K562 (cell line): ENCODE results near the gene PILRA. TPM values are rescaled to one million over a fixed set of nuclear protein-coding genes. Genes with fewer than 3 reads are reported as not detected.
A peak's percentile ranks its signal among the peaks of the same experiment; 100 is the strongest.

ENCODE experiments used
- ATAC-seq: fragments of 200-7000 bp; cut with Tn5 transposase; 3 replicates; pipeline ENCODE4 v1.9.1; 2020; ENCODE audit warnings: moderate library complexity
- BruUV-seq: library from RNA; stranded (reverse); fragments of 400-500 nt; replicated peaks from 2 replicates; lab custom pipeline; 2021; lab: Mats Ljungman, UMichigan
- CTCF ChIA-PET: fragments of 300-600 bp; formaldehyde crosslinking; extraction: SDS; loops from one replicate; lab custom pipeline; 2021; ENCODE audit warnings: low intra/inter-chr PET ratio; lab: Yijun Ruan, JAX
- POLR2A ChIA-PET: fragments of 300-600, 350-650 bp; sonication (Branson Sonifier 250); formaldehyde crosslinking; extraction: SDS; loops from one replicate; lab custom pipeline; 2021; ENCODE audit warnings: antibody characterized with exemption, inconsistent platforms; lab: Yijun Ruan, JAX
- DNase-seq, 4 experiments: peaks; one replicate each; pipeline versions ENCODE4 v3.0.0 to v3.0.0-alpha.2; 2011 to 2018; ENCODE audit warnings: low spot score in 3 of 4, mixed read lengths in 3 of 4; ENCODE audit errors: extremely low read depth in 1 of 4
- FAIRE-seq: peaks from 2 replicates; lab custom pipeline; 2011; peaks lifted over from hg19 to GRCh38; lab: Jason Lieb, UNC
- H2AFZ ChIP-seq: 2 replicates; pipeline ENCODE4 v1.6.0; 2011; ENCODE audit warnings: low read depth, low read length, control low read depth, inconsistent platforms
- H3K27ac ChIP-seq: fragments of 200-600 bp; 3 replicates; pipeline ENCODE4 v1.8.0; 2011; ENCODE audit warnings: low read depth, mild to moderate bottlenecking, control low read depth, inconsistent platforms, low read length, moderate library complexity, mixed read lengths; ENCODE audit errors: extremely low read depth
- H3K27me3 ChIP-seq, 2 experiments: fragments of 300-600 bp in 1 of 2; 2 replicates in 1 of 2; 3 replicates in 1 of 2; pipeline versions ENCODE4 v1.6.0 to v1.8.0; 2011; ENCODE audit warnings: inconsistent platforms in 2 of 2, low read length in 2 of 2, mild to moderate bottlenecking in 1 of 2, mixed read lengths in 1 of 2, moderate library complexity in 1 of 2; ENCODE audit not compliant: control insufficient read depth in 2 of 2, insufficient read depth in 2 of 2
- H3K36me3 ChIP-seq: fragments of 300-600 bp; 3 replicates; pipeline ENCODE4 v1.8.0; 2011; ENCODE audit warnings: mild to moderate bottlenecking, low read length, inconsistent platforms; ENCODE audit not compliant: control insufficient read depth, insufficient read depth
- H3K4me1 ChIP-seq, 2 experiments: fragments of 200-600 bp in 1 of 2; replicated peaks in 1 of 2; 2 replicates in 1 of 2; 3 replicates in 1 of 2; pipeline versions ENCODE4 v1.5.1 to v1.8.0; 2011; ENCODE audit warnings: inconsistent platforms in 2 of 2, low read length in 2 of 2, mild to moderate bottlenecking in 1 of 2, mixed read lengths in 1 of 2, moderate library complexity in 1 of 2; ENCODE audit not compliant: control insufficient read depth in 2 of 2, insufficient read depth in 2 of 2
- H3K4me2 ChIP-seq: 2 replicates; pipeline ENCODE4 v1.6.1; 2011; ENCODE audit warnings: low read length, control low read depth, inconsistent platforms, mixed read lengths; ENCODE audit not compliant: insufficient read depth
- H3K4me3 ChIP-seq: fragments of 200-600 bp; sonication (generic), shearing (Covaris generic); 2 replicates; pipeline ENCODE4 v1.5.1; 2016; ENCODE audit warnings: control low read depth, inconsistent platforms
- H3K79me2 ChIP-seq: fragments of 200-600 bp; 3 replicates; pipeline ENCODE4 v1.8.0; 2011; ENCODE audit warnings: low read length, inconsistent platforms; ENCODE audit not compliant: control insufficient read depth, insufficient read depth
- H3K9ac ChIP-seq, 2 experiments: 2 replicates each; pipeline versions ENCODE4 v1.6.0 to v1.6.1; 2011; ENCODE audit warnings: low read depth in 2 of 2, low read length in 2 of 2, control low read depth in 1 of 2, inconsistent platforms in 1 of 2, mild to moderate bottlenecking in 1 of 2, mixed read lengths in 1 of 2; ENCODE audit not compliant: insufficient read depth in 1 of 2
- H3K9me1 ChIP-seq: one replicate; pipeline ENCODE4 v1.6.0; 2011; ENCODE audit warnings: inconsistent platforms, mild to moderate bottlenecking, low read length, moderate library complexity; ENCODE audit not compliant: control insufficient read depth, insufficient read depth
- H3K9me3 ChIP-seq: replicated peaks from 2 replicates; pipeline ENCODE4 v1.5.1; 2011; ENCODE audit warnings: low read depth, low read length, inconsistent platforms; ENCODE audit not compliant: control insufficient read depth, insufficient read depth
- H4K20me1 ChIP-seq: replicated peaks from 2 replicates; pipeline ENCODE4 v1.6.1; 2011; ENCODE audit warnings: low read length, inconsistent platforms, mixed read lengths; ENCODE audit not compliant: control insufficient read depth, insufficient read depth
- CTCFL ChIP-seq: IDR thresholded peaks from 2 replicates; pipeline ENCODE4 v1.6.1; 2011; ENCODE audit warnings: borderline replicate concordance, low read depth, mild to moderate bottlenecking, moderate library complexity, low read length; ENCODE audit not compliant: insufficient read depth, poor library complexity, severe bottlenecking
- ESRRA ChIP-seq: fragments of 450-650 bp; IDR thresholded peaks from 2 replicates; pipeline ENCODE4 v1.6.1; 2014; ENCODE audit warnings: low read depth, mild to moderate bottlenecking, moderate library complexity, borderline replicate concordance
- GABPB1 ChIP-seq: sonication (generic); formaldehyde crosslinking; IDR thresholded peaks from 2 replicates; pipeline ENCODE4 v1.8.0; 2022; ENCODE audit warnings: mild to moderate bottlenecking, missing genetic modification reagents
- POLR2AphosphoS5 ChIP-seq: IDR thresholded peaks from 2 replicates; pipeline ENCODE4 v1.6.1; 2011; ENCODE audit warnings: mild to moderate bottlenecking, low read depth, low read length, moderate library complexity; ENCODE audit not compliant: control insufficient read depth, insufficient read depth
- TEAD2 ChIP-seq: fragments of 450-650 bp; IDR thresholded peaks from 2 replicates; pipeline ENCODE4 v1.6.1; 2016; ENCODE audit warnings: missing genetic modification characterization, control low read depth, missing compliant biosample characterization
- ZBTB7A ChIP-seq: IDR thresholded peaks from 2 replicates; pipeline ENCODE4 v1.6.1; 2011; ENCODE audit warnings: low read depth, mild to moderate bottlenecking, low read length, moderate library complexity, borderline replicate concordance; ENCODE audit not compliant: control insufficient read depth
- WGBS: fragments of 100-300 bp; shearing (Covaris generic); methylation state at CpG from one replicate; pipeline ENCODE4 v1.1.6; 2016; ENCODE audit warnings: low coverage, mixed read lengths; ENCODE audit not compliant: insufficient coverage; ENCODE audit errors: missing lambda C conversion rate; 5-methylcytosine and 5-hydroxymethylcytosine counted together
- in situ Hi-C: fragments of 300-500 bp; cut with MboI; formaldehyde crosslinking; loops from 4 replicates; pipeline ENCODE4 v1.15.0; 2018; ENCODE audit warnings: inconsistent platforms, mixed read lengths
- intact Hi-C: fragments of 100-400 bp; cut with micrococcal nuclease; formaldehyde crosslinking; loops from 2 replicates; pipeline ENCODE4 v1.14.2; 2022
- polyA plus RNA-seq, 8 experiments: library from polyadenylated mRNA; depleted of rRNA in 4 of 8; stranded (reverse) in 5 of 8; unstranded in 3 of 8; fragments of >200 nt; fragmentation: Nextera tagmentation in 2 of 8; fragmentation: Illumina TruSeq in 1 of 8; extraction: Ambion mirVana in 2 of 8; extraction: Trizol in 1 of 8; gene quantifications; 2 replicates each; pipeline versions ENCODE4 v1.2.1 to v1.2.3, GENCODE V29; 2011 to 2014; ENCODE audit warnings: inconsistent platforms in 1 of 8, missing spikeins in 1 of 8
- total RNA-seq, 7 experiments: library from RNA; depleted of rRNA in 6 of 7; stranded (reverse); fragments of >200 nt in 6 of 7; fragmentation: Illumina TruSeq in 2 of 7; extraction: Trizol in 2 of 7; gene quantifications; 2 replicates each; pipeline versions ENCODE4 v1.2.1 to v1.2.3, GENCODE V29; 2011 to 2021; ENCODE audit warnings: low replicate concordance in 1 of 7

Gene PILRA
- total and polyA plus RNA-seq, 9 of the 15 experiments (the other 6 are each of a cell fraction or from before 2014, with no cell fraction given): 0.13 to 1.8 (median 0.62) TPM

- intact Hi-C loops: no loop called here
- in situ Hi-C loops: no loop called here
- POLR2A ChIA-PET: interaction anchor here (0.5 to 1.0 kb wide), 5 partner anchors 15 to 1483 kb away, joined by 3 to 6 read pairs (median 3); no protein-coding TSS in a partner anchor
These were observed 24.2 kb downstream of the PILRA start for GRCh38 chr7:100397315-100398081.

More at GRCh38 chr7:100397315-100398081, 24.2 kb downstream of the PILRA start:
- no peaks in the 10 kb centered on the region for H3K36me3 ChIP-seq
- H3K9me1 ChIP-seq: no peaks in the 10 kb centered on the region
- TF ChIP-seq ESRRA (peak; percentile 64; the same call in 1 of the 2 replicates), GABPB1 (CRISPR knock-in tag) (no peak), ZBTB7A (0 out of 2 replicates have a peak, but pooled peaks have one; percentile 32), POLR2AphosphoS5 (no peak), TEAD2 (tag) (no peak), CTCFL (peak; percentile 8)
- no peaks in the 10 kb centered on the region for H3K9me3 ChIP-seq
- H3K79me2 ChIP-seq: no peaks in the 10 kb centered on the region
- H3K4me1 ChIP-seq: peaks cover 0 to 14% of the 10 kb centered on the region in 2 experiments; a peak in 2 of 5 replicates
- H2AFZ ChIP-seq: no peak overlapping the region
- DNase-seq: peak in 1 of 4 experiments; percentile 39
- H3K4me3 ChIP-seq: no peak overlapping the region
- ATAC-seq: peak; percentile 11
- no peak overlapping the region for H3K9ac ChIP-seq
- CTCF ChIA-PET: no interaction called here
- no TSS peak for BruUV-seq
- H3K27me3 ChIP-seq: peaks cover 5 to 10% of the 10 kb centered on the region in 2 experiments; a peak in 3 of 5 replicates
- no peaks in the 10 kb centered on the region for H4K20me1 ChIP-seq
- FAIRE-seq: no peak
- WGBS: 11% methylated on average over 10 of the region's 13 CpGs
- H3K4me2 ChIP-seq: no peak overlapping the region
- H3K27ac ChIP-seq: no peak overlapping the region
